GM19193 (cell line): Measurements from ENCODE around the gene LRRC45.

Experiments used
- POLR2A ChIP-seq: IDR thresholded peaks from 4 replicates; pipeline ENCODE4 v1.6.1; 2011; ENCODE audit not compliant: insufficient read depth, insufficient read length; ENCODE audit errors: extremely low read depth

The LRRC45 gene

GRCh38 chr17:82053130-82053529, 30.0 kb downstream of the LRRC45 start:
- no peak for TF ChIP-seq POLR2A

GRCh38 chr17:82053556-82054263, 30.6 kb downstream of the LRRC45 start:
- no peak for TF ChIP-seq POLR2A

GRCh38 chr17:82054351-82055022, 31.4 kb downstream of the LRRC45 start:
- TF ChIP-seq POLR2A, result no peak

- no peak for TF ChIP-seq POLR2A
These were observed 32.2 kb downstream of the LRRC45 start for GRCh38 chr17:82055023-82055964.

GRCh38 chr17:82055965-82056728, 33.0 kb downstream of the LRRC45 start:
- peak; percentile 30 for TF ChIP-seq POLR2A

- TF ChIP-seq POLR2A, result no peak
These were observed 33.9 kb downstream of the LRRC45 start for GRCh38 chr17:82056729-82057621.

- TF ChIP-seq POLR2A, result no peak
These were observed 35.2 kb downstream of the LRRC45 start for GRCh38 chr17:82058230-82058854.

- no peak for TF ChIP-seq POLR2A
These were observed 35.7 kb downstream of the LRRC45 start for GRCh38 chr17:82058855-82059249.

- TF ChIP-seq POLR2A, result peak; percentile 31
These were observed 36.3 kb downstream of the LRRC45 start for GRCh38 chr17:82059272-82060000.

GRCh38 chr17:82060001-82060380, 36.9 kb downstream of the LRRC45 start:
- no peak for TF ChIP-seq POLR2A

- TF ChIP-seq POLR2A, result no peak
These were observed 37.5 kb downstream of the LRRC45 start for GRCh38 chr17:82060614-82061013.

- no peak for TF ChIP-seq POLR2A
These were observed 38.2 kb downstream of the LRRC45 start for GRCh38 chr17:82061047-82061925.
